Neural progenitor cell (in vitro differentiated cells): ENCODE measurements around the gene RAB27A. TPM values are rescaled to one million over a fixed set of nuclear protein-coding genes. Genes with fewer than 3 reads are reported as not detected.

Source experiments
- DNase-seq: peaks from one replicate; pipeline ENCODE4 v3.0.0-alpha.2; 2016; ENCODE audit warnings: low spot score
- H2AFZ ChIP-seq: fragments of 200-600 bp; sonication (generic); replicated peaks from 2 replicates; pipeline ENCODE4 v1.6.1; 2016; ENCODE audit warnings: antibody characterized with exemption
- H3F3A ChIP-seq: fragments of 200-600 bp; sonication (generic); 2 replicates; pipeline ENCODE4 v1.6.1; 2016; ENCODE audit warnings: antibody characterized with exemption, low read depth
- H3K27ac ChIP-seq: fragments of 200-600 bp; sonication (generic); 2 replicates; pipeline ENCODE4 v1.5.1; 2016; ENCODE audit warnings: mild to moderate bottlenecking
- H3K27me3 ChIP-seq: fragments of 200-600 bp; sonication (generic); 2 replicates; pipeline ENCODE4 v1.6.1; 2016; ENCODE audit warnings: mild to moderate bottlenecking, moderate library complexity
- H3K36me3 ChIP-seq: fragments of 200-600 bp; sonication (generic); 2 replicates; pipeline ENCODE4 v1.5.1; 2016
- H3K4me1 ChIP-seq: fragments of 200-600 bp; sonication (generic); 2 replicates; pipeline ENCODE4 v1.6.1; 2016; ENCODE audit warnings: mixed run types
- H3K4me2 ChIP-seq: fragments of 200-600 bp; sonication (generic); 2 replicates; pipeline ENCODE4 v1.6.1; 2016
- H3K4me3 ChIP-seq: fragments of 200-600 bp; sonication (generic); 2 replicates; pipeline ENCODE4 v1.5.1; 2016
- H3K79me2 ChIP-seq: fragments of 200-600 bp; sonication (generic); 2 replicates; pipeline ENCODE4 v1.6.1; 2016; ENCODE audit warnings: low read depth
- H3K9ac ChIP-seq: fragments of 200-600 bp; sonication (generic); 2 replicates; pipeline ENCODE4 v1.6.1; 2016
- H3K9me3 ChIP-seq: fragments of 200-600 bp; sonication (generic); 2 replicates; pipeline ENCODE4 v1.5.1; 2016; ENCODE audit warnings: low read depth
- H4K20me1 ChIP-seq: fragments of 200-600 bp; sonication (generic); 2 replicates; pipeline ENCODE4 v1.6.1; 2016; ENCODE audit warnings: low read depth
- H3K27ac Mint-ChIP-seq: 3 replicates; pipeline ENCODE4 v1.8.0; 2021; ENCODE audit warnings: mixed read lengths
- H3K27me3 Mint-ChIP-seq: 2 replicates; pipeline ENCODE4 v1.8.0; 2022; ENCODE audit warnings: low read depth, mild to moderate bottlenecking, inconsistent platforms, moderate library complexity, mixed read lengths; ENCODE audit not compliant: insufficient read depth
- H3K36me3 Mint-ChIP-seq: 3 replicates; pipeline ENCODE4 v1.8.0; 2021; ENCODE audit warnings: mixed read lengths
- H3K4me1 Mint-ChIP-seq: 3 replicates; pipeline ENCODE4 v1.8.0; 2021; ENCODE audit warnings: mixed read lengths
- H3K4me3 Mint-ChIP-seq: 3 replicates; pipeline ENCODE4 v1.8.0; 2021; ENCODE audit warnings: mild to moderate bottlenecking, moderate library complexity, mixed read lengths
- H3K9me3 Mint-ChIP-seq: 3 replicates; pipeline ENCODE4 v1.8.0; 2020; ENCODE audit warnings: mixed read lengths
- EZH2 ChIP-seq: fragments of 200-600 bp; sonication (generic); IDR thresholded peaks from 2 replicates; pipeline ENCODE4 v1.6.1; 2017; ENCODE audit warnings: antibody characterized with exemption, mild to moderate bottlenecking, moderate library complexity
- EZH2phosphoT487 ChIP-seq: fragments of 200-600 bp; sonication (generic); IDR thresholded peaks from 2 replicates; pipeline ENCODE4 v1.6.1; 2017; ENCODE audit warnings: antibody characterized with exemption
- total RNA-seq: library from RNA; depleted of rRNA; stranded (reverse); fragments of >200 nt; gene quantifications from 2 replicates; pipeline ENCODE4 v1.2.3, GENCODE V29; 2015; ENCODE audit warnings: low replicate concordance
- TF ChIP-seq, protein P1 (sequence below): fragments of 200-600 bp; sonication (generic); IDR thresholded peaks from 2 replicates; pipeline ENCODE4 v1.5.1; 2017; ENCODE audit warnings: antibody characterized with exemption, mild to moderate bottlenecking

Gene RAB27A
- total RNA-seq, 1 donor from 2014 or later = 3.6 TPM

GRCh38 chr15:55196458-55197361 is 92.9 kb downstream of the RAB27A start, which contains the start of gene RSL24D1:
RSL24D1 (minus strand) TSS chr15:55196941; CDS start chr15:55196890, 51 bp downstream.
- H3K27ac Mint-ChIP-seq = no peak within 1 kb of the TSS
- peaks cover 5% of the 10 kb centered on the region for H3K4me1 Mint-ChIP-seq
- Histone ChIP-seq H4K20me1 (peaks cover 41% of the 10 kb centered on the region), H3K27me3 (no peaks in the 10 kb centered on the region), H3K4me1 (peaks cover 15% of the 10 kb centered on the region), H3K36me3 (no peaks in the 10 kb centered on the region), H3K4me2 (peak within 1 kb of the TSS; percentile 84), H3K9me3 (peaks cover 4% of the 10 kb centered on the region), H2AFZ (peak within 1 kb of the TSS; percentile 98), H3K79me2 (peaks cover 54% of the 10 kb centered on the region), H3F3A (peaks cover 9% of the 10 kb centered on the region), H3K9ac (peak within 1 kb of the TSS; percentile 94), H3K4me3 (peak within 1 kb of the TSS; percentile 80), H3K27ac (peak within 1 kb of the TSS; percentile 71)
- H3K4me3 Mint-ChIP-seq = no peak within 1 kb of the TSS
- DNase-seq = peak; percentile 97
- H3K9me3 Mint-ChIP-seq = no peaks in the 10 kb centered on the region
- no peaks in the 10 kb centered on the region for H3K27me3 Mint-ChIP-seq
- TF ChIP-seq, protein P1, sequence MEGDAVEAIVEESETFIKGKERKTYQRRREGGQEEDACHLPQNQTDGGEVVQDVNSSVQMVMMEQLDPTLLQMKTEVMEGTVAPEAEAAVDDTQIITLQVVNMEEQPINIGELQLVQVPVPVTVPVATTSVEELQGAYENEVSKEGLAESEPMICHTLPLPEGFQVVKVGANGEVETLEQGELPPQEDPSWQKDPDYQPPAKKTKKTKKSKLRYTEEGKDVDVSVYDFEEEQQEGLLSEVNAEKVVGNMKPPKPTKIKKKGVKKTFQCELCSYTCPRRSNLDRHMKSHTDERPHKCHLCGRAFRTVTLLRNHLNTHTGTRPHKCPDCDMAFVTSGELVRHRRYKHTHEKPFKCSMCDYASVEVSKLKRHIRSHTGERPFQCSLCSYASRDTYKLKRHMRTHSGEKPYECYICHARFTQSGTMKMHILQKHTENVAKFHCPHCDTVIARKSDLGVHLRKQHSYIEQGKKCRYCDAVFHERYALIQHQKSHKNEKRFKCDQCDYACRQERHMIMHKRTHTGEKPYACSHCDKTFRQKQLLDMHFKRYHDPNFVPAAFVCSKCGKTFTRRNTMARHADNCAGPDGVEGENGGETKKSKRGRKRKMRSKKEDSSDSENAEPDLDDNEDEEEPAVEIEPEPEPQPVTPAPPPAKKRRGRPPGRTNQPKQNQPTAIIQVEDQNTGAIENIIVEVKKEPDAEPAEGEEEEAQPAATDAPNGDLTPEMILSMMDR = peak; percentile 45
- no peak for TF ChIP-seq EZH2
- peaks cover 3% of the 10 kb centered on the region for H3K36me3 Mint-ChIP-seq

DNA sequence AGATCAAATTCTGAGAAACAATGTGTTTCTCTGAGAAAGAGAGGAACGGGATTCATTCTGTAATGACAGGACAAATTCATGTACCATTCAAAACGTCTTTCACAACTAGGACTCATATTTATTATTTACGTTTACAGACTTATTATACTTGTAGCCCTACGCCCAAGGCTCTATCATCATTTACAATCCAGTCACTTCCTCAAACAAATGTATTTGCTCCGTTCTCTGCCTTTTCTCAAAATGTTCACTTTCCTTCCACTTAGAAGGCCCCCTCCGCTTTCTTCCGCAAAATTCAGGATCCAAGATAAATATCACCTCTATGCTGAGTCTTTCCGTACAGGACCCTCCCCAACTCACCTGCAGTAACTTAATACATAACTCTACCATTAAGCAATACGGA is 93.6 kb downstream of the RAB27A start:
- Histone ChIP-seq H4K20me1 (peaks cover 41% of the 10 kb centered on the region), H3F3A (peaks cover 9% of the 10 kb centered on the region), H3K27ac (no peak overlapping the region), H3K4me3 (peak overlapping the region; percentile 80), H3K27me3 (no peaks in the 10 kb centered on the region), H3K79me2 (peaks cover 61% of the 10 kb centered on the region), H3K4me1 (peaks cover 15% of the 10 kb centered on the region), H2AFZ (peak overlapping the region; percentile 98), H3K9me3 (peaks cover 4% of the 10 kb centered on the region), H3K4me2 (peak overlapping the region; percentile 84), H3K9ac (peak overlapping the region; percentile 94), H3K36me3 (peaks cover 4% of the 10 kb centered on the region)
- no peak overlapping the region for H3K4me3 Mint-ChIP-seq
- peaks cover 5% of the 10 kb centered on the region for H3K4me1 Mint-ChIP-seq
- H3K27ac Mint-ChIP-seq = no peak overlapping the region
- no peak for TF ChIP-seq EZH2phosphoT487
- no peak for TF ChIP-seq EZH2
- TF ChIP-seq, protein P1 = no peak
- H3K9me3 Mint-ChIP-seq = no peaks in the 10 kb centered on the region
- H3K36me3 Mint-ChIP-seq = peaks cover 3% of the 10 kb centered on the region
- no peak for DNase-seq
- H3K27me3 Mint-ChIP-seq = no peaks in the 10 kb centered on the region

DNA sequence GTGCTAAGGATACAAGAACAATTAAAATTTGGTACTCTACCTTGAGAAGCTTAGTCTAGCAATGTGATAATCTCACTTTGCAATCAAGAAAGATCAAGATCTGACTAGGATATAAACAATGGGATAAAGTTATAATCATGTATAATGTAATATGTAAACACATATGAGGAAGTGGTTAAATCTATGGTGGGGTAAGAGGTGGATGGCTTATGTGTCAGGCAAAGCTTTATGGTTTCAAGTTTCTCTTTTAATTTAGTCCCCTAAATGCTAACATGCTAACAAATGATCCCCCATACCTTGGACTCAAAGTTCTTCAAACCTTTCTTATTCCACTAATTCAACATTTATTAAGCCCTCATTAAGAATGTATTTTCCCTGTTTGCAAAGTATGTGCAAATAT is 95.4 kb downstream of the RAB27A start:
- Histone ChIP-seq H3K27me3 (no peaks in the 10 kb centered on the region), H3K4me3 (no peak overlapping the region), H3K9me3 (peaks cover 4% of the 10 kb centered on the region), H3K9ac (no peak overlapping the region), H3K79me2 (peaks cover 77% of the 10 kb centered on the region), H3K4me2 (peak overlapping the region; percentile 84), H3K36me3 (peaks cover 11% of the 10 kb centered on the region), H2AFZ (no peak overlapping the region), H3K4me1 (peaks cover 15% of the 10 kb centered on the region), H4K20me1 (peaks cover 46% of the 10 kb centered on the region), H3K27ac (no peak overlapping the region), H3F3A (peaks cover 9% of the 10 kb centered on the region)
- TF ChIP-seq, protein P1 = no peak
- no peak for TF ChIP-seq EZH2phosphoT487
- no peak for TF ChIP-seq EZH2
- no peak for DNase-seq
- Mint-ChIP-seq H3K4me3 (no peak overlapping the region), H3K4me1 (peaks cover 5% of the 10 kb centered on the region), H3K27ac (no peak overlapping the region), H3K9me3 (no peaks in the 10 kb centered on the region), H3K36me3 (peaks cover 5% of the 10 kb centered on the region), H3K27me3 (no peaks in the 10 kb centered on the region)
